NK-92 (cell line): ENCODE data around the gene SEPTIN5.
"Not testable (repeated sequence)": the region's sequence is repeated elsewhere in the genome, so short reads cannot be mapped to it uniquely, and the experiment has no call there.

Experiments
- DNase-seq: peaks from one replicate; lab custom pipeline; 2025; ENCODE audit not compliant: unreplicated experiment; lab: John Stamatoyannopoulos, UW

SEPTIN5 gene

DNA sequence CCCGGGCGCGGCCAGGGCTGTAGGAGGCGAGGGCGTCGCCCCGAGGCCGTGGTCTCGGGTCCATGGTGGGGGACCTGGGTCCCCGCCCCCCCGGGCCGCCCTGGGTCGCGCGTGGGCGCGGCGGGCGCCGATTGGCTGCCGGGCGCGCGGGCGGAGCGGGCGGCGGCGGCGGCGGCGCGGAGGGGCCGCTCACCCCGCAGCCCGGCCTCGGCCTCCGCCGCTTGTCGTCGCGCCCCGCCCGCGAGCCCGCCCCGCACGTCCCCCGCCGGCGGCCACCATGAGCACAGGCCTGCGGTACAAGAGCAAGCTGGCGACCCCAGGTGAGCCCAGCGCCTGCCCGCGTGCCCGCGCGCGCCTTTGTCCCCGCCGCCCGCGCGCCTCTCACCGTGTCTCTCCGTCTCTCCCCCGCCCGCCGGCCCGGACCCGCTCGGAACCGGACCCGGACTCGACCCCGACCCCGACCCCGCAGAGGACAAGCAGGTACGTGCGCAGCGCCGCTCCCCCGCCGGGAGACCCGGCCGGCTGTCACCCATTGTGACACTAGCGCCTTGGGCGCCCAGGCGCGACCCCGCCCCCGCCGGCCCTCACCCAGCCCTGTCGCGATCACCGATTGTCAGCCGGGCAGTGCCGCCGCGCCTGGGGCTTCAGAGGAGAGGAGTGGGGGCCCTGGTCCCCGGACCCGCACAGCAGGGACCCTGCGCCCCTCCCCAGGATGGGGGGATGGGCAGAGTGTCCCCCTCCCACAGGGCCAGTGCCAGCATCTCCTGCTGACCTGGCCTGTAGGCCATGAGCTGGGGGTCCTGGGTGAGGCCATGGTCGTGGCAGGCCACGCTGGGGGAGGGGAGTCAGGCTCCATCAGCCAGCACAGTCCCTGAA, at the start of gene SEPTIN5:
SEPTIN5 (plus strand) TSS at position 192 of the 876 bp plus-strand sequence; CDS start at position 278, 86 bp downstream.
- DNase-seq, result no peak

DNA sequence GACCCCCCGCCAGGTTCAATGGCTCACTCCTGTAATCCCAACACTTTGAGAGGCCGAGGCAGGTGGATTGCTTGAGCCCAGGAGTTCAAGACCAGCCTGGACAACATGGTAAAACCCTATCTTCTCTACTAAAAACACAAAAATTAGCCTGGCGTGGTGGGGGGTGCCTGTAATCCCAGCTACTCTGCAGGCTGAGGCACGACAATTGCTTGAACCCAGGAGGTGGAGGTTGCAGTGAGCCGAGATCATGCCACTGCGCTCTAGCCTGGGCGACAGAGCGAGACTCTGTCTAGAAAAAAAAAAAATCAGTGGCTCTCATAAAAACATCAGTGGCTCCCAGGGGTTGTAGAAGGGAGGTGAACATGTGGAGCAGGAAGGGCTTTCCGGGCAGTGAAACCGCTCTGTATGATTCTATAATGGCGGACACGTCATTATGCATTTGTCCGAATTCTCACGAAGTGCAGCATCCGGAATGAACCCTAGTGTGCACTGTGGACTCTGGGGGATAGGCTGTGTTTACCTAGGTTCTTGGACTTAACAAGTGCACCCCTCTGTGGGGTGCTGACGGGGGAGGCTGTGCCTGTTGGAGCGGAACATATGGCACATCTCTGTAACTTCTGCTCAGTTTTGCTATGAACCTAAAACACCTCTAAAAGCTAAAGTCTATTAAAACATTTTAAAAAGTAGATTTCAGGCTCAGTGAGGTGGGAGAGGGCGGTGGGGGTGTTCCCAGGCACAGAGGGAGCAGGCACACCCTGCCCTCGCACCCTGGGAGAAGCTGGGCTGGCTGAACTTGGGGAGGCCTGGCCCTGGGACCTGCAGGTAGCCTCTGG, 49.1 kb upstream of the SEPTIN5 start:
- no peak for DNase-seq

DNA sequence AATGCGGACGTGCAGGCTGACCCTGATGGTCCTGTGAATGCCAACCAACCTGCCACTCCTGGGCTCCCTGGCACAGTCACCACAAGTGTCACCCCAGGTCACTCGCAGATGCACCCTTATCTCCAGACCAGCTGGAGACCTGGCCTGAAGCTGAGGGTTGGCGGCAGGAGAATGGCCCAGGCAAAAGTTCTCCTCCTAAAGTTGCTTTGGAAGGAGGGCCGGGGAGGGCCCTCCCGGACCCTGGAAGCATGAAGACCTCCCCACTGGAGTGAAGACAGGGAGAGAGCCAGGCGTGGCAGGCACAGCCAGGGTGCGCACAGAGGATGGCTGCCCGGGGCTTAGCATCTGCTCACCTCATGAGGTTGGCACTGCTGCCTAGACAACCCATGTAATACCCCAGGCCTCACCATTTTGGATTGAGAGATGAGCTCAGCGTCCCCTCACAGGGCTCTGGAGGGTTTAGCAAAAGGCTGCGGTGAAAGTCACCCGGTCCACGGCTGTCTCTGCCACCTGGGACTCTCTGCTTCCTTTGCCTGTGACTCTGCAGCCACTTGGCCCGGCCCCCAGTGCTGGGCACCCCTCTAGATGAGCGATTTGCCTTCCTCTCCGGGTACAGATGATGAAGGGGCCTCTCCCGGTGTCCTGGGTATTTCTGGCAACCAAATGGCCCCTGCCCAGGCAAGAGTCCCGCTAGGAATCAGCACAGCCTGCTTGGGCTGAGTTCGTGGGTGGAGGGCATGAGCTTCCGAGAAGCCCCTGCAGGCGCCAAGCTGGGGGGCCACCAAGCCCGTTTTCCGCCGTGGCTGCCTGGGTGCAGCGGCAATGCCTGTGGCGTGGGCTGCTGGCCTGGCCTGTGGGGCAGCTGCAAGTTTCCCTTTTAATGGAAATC, 48.3 kb upstream of the SEPTIN5 start:
- DNase-seq, result no peak

GRCh38 chr22:19666673-19667593, 47.4 kb upstream of the SEPTIN5 start:
- DNase-seq, result no peak

DNA sequence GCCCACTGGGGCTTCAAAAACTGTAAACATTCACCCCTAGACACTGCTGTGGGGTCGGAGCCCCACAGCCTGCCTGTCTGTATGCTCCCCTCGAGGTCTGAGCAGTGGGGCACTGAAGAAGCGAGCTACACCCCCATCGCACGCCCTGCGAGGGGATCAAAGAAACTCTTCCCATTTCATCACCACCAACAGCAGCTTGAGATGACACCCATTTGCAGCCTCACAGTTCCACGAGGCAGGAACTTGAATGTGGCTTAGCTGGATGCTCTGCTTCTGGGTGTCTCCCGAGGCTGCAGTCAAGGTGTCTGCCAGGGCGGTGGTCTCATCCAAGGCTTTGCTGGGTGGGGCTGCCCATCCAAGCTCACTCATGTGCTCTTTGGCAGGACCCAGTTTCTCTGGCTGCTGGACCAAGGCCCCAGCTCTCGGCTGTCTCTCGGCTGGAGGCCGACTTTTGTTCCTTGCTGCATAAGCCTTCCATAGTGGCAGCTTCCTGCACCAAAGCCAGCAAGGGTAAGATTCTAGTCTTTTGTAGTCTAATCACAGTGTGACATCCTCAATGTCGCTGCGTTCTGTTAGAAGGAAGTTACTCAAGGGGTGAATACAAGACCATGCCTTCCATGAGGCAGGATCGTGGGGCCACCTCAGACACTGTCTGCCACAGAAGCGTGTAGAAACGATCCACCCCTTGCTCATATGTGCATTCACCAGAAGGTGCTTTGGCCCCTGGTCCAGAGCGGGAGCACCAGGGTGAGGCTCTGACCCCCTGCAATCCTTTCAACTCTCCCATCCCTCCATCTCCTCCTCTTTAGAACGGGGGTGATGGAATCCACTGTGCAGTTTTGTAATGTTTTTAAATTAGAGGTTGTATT, 46.2 kb upstream of the SEPTIN5 start:
- DNase-seq, result no peak

GRCh38 chr22:19668748-19669147, 45.6 kb upstream of the SEPTIN5 start:
- DNase-seq, result no peak

GRCh38 chr22:19669570-19669969, 44.7 kb upstream of the SEPTIN5 start:
- DNase-seq, result no peak

DNA sequence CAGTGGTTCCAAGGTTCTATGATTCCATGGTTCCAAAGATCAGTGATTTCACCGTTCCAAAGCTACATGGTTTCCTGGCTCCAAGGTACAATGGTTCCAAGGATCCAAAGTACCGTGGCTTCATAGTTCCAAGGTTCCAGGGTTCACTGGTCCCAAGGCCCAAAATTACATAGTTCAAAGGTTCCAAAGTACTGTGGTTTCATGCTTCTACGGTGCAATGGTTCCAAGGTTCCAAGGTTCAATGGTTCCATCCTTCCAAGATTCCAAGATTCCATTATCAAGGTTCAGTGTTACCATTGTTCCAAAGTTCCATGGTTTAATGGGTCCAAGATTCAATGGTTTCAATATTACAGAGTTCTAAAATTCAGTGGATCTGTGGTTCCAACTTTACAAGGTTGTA, 43.0 kb upstream of the SEPTIN5 start:
- DNase-seq, result no peak

DNA sequence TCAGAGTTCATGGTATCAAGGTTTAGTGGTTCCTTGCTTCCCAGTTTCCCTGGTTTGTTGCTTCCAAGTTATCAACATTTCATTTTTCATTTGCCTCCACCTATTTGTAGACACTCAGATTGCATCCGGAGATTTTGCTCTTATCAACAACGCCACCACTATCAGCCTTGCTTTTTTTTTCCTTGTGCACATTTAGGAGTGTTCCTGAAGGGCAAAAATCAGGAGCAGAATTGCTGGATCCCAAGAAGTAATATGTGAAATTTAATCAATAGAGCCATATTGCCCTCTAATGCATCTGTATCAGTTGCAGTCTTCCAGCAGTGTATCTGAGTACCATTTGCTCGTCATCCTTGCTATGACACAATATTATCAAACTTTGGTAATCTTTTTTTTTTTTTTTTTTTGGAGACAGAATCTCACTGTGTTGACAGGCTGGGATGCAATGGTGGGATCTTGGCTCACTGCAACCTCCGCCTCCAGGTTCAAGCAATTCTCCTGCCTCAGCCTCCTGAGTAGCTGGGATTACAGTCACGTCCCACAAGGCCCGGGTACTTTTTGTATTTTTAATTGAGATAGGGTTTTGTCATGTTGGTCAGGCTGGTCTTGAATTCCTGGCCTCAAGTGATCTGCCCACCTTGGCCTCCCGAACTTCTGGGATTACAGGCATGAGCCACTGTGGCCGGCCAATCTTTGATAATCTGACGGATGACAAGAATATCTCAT, 42.1 kb upstream of the SEPTIN5 start:
- DNase-seq, result no peak

GRCh38 chr22:19673660-19674059, 40.6 kb upstream of the SEPTIN5 start:
- no peak for DNase-seq

DNA sequence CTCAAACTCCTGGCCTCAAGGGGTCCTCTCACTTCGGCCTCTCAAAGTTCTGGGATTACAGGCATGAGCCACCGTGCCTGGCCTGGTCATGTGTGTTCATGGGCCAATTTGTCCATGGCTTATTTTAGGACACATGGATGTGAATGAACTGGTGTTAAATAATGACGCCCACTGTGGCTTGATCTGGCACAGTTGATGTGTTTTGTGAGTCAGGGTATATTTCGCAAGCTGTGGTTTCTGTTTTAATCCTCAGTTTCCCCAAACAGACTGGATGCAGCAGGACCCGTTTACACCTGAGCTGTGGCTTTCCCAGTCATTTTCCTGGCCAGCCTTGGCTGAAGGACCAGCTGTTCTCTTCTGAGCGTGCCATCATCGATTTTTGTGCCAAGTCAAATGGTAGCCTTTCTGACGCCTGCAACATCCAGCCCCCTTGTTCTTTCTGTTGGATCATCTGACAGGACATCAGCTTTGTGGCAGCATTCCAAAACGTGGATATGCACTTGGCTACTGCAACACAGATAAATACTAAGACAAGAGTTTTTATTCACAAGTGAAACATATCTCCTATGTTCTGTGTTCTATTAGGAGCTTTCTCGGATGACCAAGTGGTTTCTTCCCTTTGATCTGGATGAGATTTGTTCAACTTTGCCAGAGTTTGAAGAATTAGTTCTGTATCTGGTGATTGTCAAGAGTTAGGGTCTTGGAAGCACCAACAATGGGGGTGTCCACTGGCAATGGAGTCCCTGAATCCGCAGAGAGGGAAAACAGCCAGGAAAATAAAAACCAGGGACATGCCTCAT, 40.0 kb upstream of the SEPTIN5 start:
- DNase-seq, result no peak

- DNase-seq, result no peak
These were observed 39.4 kb upstream of the SEPTIN5 start for GRCh38 chr22:19674929-19675253.

DNA sequence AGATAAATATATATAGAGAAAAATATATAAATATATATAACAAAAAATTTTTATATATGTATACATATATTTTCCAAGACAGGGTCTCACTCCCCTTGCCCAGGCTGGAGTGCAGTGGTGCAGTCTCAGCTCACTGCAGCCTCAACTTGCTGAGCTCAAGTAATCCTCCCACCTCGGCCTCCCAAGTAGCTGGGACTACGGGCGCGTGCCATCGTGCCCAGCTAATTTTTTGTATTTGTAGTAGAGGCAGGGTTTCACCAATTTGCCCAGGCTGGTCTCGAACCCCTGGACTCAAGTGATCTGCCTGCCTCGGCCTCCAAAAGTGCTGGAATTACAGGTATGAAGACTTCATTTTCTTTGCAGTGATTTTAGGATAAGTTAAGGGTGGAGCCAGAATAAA, 38.9 kb upstream of the SEPTIN5 start:
- no peak for DNase-seq

DNA sequence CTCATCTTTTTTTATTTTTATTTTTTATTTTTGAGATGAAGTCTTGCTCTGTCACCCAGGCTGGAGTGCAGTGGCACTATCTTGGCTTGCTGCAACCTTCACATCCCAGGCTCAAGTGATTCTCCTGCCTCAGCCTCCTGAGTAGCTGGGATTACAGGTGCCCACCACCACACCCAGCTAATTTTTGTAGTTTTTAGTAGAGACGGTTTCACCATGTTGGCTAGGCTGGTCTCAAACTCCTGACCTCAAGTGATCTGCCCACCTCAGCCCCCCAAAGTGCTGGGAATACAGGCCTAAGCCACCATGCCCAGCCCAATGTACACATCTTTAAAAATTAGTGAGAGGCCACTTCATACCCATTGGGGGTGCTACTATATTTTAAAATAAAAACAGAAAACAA, 37.9 kb upstream of the SEPTIN5 start:
- DNase-seq, result not testable (repeated sequence)

GRCh38 chr22:19678949-19679521, 35.3 kb upstream of the SEPTIN5 start:
- DNase-seq, result no peak

DNA sequence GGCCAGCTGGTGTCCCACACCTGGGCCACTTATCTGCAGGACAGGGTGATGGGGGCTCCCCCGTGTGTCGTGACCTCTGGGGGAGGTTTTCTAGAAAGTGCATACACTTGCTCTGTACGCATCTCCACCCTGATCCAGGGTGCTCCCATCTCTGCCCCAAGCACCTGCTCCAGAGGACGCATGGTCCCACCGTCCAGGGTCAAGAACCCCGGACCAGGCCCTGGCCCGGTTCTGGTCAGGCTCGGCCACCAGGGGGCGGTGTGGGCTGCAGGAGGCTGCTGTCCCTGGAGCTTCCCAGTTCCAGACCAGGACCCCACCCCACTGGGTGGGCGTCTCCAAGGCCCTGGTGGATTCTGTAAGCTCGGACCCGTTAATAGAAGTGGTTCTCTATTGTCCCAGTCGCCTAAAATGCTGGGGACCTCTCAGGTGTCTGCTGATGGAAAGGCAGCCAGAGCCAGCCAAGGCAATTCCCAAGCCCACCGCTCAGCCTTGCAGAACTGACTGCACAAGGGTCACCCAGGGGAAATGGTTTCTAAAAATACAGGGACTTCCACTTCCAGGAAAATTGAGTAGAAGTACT, 34.7 kb upstream of the SEPTIN5 start:
- DNase-seq, result no peak

GRCh38 chr22:19680287-19680881, 33.9 kb upstream of the SEPTIN5 start:
- DNase-seq, result no peak
